ENCODE data around the gene MYO3B.

Gene MYO3B

GRCh38 chr2:170695521-170696410 is 517.8 kb downstream of the MYO3B start:
- DNase-seq (ENCODE audit: low read depth in 2 of 2): no peak

GRCh38 chr2:170696948-170697347 is 519.0 kb downstream of the MYO3B start:
- DNase-seq (ENCODE audit: low read depth in 2 of 2): no peak

- DNase-seq (ENCODE audit: low read depth in 2 of 2): no peak
These were observed 523.1 kb downstream of the MYO3B start for GRCh38 chr2:170701011-170701410.

DNA sequence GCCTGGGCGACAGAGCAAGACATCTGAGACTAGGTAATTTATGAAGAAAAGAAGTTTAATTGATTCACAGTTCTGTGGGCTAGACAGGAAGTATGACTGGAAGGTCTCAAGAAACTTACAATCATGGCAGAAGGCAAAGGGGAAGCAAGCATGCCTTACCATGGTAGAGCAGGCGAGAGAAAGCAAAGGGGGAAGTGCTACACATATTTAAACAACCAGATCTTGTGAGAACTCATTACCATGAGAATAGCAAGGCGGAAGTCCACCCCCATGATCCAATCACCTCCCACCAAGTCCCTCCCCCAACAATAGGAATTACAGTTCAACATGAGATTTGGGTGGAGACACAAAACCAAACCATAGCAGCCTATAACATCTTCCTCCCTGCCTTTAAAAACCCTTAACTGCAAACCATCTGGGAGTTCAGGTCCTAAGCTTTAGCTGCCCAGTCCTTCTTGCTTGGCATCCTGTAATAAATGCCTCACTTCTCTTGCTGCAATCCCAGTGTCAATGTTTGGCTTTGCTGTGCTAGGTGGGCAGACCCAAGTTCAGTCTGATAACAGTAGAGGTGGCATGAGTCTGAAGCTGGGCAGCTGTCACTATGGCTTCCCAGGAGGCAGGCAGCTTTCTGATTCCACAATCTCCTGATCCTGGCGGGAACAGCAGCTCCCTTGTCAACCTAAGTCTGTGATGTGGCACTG is 526.0 kb downstream of the MYO3B start:
- no peak for DNase-seq (ENCODE audit: low read depth in 2 of 2)

All from fibroblast of skin of left biceps (primary cell).